NCI-H2196 treated with DMSO at 0.1 percent for 48 hours (cell line): ENCODE results near the gene PLOD2.
"Not testable (repeated sequence)": the region's sequence is repeated elsewhere in the genome, so short reads cannot be mapped to it uniquely, and the experiment has no call there.

Experiments used
- DNase-seq: peaks from one replicate; lab custom pipeline; 2025; ENCODE audit not compliant: unreplicated experiment; lab: John Stamatoyannopoulos, UW

PLOD2 gene

DNA sequence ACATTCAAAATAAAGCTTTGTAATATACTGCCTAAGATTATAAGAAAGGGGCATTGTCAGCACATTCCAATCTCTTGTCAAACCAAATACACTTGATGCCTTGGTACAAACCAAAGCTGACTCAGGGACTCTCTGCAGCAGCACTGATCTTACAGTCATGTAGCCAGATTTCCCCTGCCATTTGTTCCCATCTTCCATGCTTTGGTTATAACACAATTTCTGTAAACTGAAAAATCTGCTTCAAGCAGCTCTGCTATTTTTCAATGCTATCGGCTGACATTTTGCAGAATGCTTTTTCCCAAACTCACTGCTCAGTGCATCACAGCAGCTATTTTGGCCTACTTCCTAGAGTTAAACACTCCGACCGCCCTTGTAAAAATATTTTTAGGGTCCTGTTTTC lies 18.2 kb downstream of the PLOD2 start:
- DNase-seq: no peak

DNA sequence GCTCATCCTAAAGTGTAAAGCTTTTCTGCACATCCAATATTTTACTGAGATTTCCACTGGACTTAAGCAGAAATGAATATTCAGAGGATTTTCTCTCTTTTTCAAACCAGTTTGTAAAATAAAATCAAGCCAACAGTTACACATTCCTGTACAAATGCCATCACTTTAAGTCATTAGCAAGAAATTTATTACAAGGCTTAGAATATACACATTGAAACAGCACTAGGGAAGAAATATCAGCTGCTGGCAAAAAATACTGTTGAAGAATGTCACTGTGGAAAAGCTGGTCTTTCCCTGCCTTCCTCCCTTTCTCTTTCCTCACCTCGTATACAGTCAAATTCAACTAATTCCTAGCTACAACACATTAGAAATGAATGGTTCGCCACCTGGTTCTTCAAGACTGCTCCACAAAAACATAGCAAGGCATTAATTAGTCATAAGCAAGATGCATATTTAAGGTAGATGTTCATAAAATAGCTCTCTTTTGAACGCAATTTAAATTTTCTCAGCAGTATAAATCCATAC lies 21.3 kb downstream of the PLOD2 start:
- DNase-seq: no peak

DNA sequence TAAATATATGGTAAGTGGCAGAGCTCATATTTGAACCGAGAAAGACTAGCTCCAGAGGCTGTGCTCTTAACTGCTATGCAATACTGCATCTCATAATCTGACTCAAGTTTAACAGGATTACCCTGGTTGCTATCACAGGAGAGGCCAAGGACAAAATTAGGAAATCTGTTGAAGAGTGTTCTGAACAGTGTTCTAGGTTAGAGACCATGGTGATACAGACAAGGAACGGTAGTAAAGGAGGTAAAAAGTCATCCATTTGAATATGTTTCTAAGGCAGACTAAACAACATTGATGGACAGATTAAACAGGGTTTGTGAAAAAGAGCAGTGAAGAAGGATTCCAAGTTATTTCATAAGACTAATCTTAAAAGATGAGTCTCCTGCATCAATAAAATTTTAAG lies 22.1 kb downstream of the PLOD2 start:
- DNase-seq: no peak

DNA sequence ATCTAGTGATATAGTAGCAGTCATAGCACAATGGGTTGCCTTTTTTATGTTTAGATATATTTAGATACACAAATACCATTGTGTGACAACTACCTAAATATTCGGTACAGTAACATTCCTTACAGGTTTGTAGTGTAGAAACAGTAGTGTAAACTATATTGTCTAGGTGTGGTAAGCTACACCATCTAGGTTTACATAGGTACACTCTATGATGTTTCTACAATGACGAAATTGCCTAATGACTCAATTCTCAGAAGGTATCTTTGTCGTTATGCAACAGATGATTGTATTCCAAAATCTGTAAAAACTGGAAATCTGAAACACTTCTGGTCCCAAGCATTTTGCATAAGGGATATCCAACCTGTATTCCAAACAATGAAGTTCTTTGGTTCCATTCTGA lies 24.3 kb downstream of the PLOD2 start:
- no peak for DNase-seq

DNA sequence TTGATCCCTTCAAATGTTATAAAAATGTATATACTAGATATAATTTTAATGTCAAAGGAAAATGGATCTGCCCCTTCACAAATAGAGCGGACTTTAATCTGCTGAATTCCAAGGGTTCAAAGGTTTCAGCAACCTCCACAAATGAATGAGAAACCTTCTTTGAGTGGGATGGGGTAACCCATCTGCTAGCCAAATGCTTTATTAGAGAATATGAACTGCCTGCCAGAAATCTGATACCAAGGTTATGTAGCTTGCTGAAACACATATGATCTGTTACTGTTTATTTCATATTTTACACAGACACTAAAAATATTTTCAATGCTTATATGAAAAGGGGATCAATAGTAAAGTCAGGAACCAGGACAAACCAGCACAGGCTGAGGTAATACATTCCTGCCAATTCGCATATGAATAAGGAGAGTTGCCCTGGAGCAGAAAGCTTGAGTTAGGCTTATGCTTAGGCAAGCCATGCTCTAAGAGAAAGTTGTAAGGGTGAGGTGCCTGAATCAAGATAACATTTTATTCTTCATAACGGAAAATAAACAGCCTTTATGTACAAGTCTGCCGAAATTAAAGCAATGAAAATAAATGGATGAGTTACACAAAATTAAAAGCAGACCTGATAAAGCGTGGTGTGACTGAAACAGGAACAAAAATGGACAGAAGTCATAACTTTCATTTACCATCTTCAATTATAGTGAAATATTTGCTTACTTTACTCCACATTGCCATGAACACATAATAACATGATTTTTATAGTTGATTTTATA lies 26.5 kb downstream of the PLOD2 start:
- DNase-seq: no peak

DNA sequence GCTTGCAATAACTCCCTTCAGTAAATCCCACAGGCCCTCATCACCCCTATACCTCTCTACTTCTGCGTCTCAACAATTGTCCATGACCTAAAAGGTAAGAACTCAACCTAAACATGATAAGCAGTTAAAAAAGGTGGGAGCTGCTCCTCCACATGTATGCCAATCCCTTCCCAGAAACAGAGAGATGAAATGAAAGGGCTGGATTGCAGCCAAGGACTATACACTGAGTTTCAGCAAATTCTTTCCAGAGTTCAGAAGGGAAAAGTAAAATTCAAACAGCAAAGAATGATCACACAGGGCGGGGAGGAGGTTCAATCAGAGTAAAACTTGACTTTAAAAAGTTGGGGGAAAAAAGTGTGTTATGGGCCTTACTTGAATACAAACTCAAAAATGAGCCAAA lies 27.5 kb downstream of the PLOD2 start:
- DNase-seq: no peak

DNA sequence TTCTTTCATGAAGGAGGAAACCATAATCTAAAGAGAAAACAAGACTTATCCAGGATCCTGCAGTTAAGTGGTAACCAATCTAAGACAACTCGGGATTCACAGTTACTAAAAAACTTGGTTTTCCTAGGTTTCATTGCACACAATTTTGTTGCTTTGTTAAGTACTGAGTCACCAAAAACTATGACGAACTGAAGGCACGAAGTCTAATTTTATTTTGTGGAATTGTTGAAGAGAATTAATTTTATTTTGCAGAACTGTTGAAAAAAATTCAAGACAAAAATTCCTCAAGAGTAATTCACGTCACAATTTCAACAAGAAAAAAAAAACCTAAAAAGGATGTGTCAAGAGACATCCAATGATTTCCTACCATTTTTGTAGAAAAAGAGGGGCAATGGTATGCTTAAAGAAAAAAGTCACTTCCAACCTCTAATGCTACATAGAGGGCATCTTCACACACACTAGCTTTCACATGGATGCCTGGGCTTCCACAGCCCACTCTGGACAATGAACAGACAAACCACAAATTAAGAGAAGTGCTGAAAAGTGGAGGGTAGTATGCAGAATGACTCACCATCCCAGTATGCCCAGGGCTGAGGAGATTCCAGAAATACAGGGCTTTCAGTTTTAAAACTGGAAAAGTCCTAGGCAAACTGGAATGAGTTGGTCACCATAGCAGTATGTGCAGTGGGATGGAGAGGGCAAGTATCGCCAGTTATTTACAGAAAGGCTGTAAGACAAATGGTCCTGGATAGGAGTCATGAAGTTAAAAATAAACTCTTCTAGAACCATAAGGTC lies 29.2 kb downstream of the PLOD2 start:
- DNase-seq: no peak

DNA sequence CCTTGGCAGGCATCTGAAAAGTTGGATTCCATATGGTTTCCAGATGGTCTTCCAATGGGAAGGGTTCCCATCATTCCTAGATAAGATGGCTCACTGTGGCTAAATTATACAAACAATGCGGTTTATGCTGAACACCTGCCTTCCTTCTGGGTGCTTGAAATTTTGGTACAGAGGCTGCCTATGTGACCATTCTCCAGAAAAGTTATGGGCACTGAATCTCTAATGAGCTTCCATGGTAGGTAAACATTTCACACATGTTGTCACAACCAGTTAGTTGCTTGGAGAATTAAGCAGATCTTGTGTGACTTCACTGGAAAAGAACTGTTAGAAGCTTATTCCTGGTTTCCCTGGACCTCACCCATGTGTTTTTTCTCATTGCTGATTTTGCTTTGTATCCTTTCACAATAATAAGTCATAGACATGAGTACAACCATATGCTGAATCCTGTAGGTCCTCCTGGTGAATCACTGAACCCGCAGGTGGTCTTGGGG lies 30.1 kb downstream of the PLOD2 start:
- no peak for DNase-seq

DNA sequence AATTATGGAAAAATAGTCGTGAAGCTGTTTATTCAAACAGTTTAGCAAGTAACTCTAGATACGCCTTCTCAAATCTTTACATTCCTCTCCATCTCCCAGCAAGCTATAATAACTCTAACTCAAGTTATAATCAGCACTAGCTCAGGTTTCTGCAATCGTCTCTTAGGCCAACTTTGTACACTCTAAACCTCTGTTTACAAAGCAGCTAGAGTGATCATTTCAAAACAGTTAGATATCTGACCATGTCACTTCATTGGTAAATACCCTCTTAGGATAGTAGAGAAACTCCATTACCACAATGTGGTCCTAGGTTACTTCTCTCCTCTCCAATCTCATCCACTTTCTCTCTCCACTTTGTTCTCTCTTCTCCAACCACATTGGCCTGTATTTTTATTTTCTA lies 31.2 kb downstream of the PLOD2 start:
- no peak for DNase-seq

DNA sequence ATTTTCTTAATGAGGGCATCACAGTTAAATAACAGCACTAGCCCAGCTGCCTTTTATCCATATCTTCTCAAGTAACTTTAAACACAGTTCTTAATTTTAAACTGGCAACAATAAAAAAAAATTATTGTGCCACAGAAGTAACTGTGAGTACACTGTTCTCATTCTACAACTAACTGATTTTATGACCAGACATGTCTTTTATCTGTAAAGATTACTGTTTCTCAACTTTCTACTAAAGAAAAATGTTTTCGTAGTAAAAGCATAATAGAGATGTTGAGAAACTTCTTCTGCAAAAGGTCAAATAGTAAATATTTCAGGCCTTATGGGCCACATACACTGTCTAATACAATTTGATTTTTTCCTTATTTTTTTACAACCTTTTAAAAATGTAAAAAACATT lies 32.0 kb downstream of the PLOD2 start:
- no peak for DNase-seq

DNA sequence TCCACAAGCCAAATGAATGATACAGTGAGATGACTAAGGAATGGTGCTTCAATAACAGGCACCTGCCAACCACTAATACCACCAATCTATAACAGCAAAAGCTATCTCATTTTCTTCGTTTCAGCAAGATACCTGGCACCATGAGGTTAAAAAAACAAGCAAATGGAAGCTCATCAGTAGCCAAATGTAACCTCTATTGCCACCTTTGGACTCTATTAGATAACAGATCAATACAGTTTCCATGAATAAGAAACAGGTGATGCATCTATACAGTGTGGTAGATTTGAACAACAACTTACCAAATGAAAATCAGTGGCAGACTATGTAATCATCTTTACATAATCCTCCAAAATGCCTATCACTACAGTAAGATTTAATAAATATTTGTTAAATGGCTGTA lies 32.8 kb downstream of the PLOD2 start:
- no peak for DNase-seq

DNA sequence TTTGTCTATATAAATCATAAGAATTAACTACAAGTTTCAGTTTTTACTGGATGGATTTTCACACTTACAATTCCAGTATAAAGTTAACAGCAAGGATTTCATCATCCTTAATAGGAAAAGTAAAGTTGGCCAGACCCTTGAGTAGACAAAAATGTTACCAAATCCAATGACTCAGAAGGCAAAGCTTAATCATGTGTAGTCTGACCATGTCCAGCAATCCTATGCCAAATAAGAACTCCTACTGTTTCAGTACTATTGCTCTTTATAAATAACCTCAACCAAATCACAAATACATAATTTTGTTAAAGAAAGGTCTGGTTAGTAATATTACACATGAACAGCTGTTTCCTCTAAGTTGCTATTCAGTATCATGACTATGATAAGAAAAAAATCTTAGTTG lies 35.0 kb downstream of the PLOD2 start:
- DNase-seq: no peak

DNA sequence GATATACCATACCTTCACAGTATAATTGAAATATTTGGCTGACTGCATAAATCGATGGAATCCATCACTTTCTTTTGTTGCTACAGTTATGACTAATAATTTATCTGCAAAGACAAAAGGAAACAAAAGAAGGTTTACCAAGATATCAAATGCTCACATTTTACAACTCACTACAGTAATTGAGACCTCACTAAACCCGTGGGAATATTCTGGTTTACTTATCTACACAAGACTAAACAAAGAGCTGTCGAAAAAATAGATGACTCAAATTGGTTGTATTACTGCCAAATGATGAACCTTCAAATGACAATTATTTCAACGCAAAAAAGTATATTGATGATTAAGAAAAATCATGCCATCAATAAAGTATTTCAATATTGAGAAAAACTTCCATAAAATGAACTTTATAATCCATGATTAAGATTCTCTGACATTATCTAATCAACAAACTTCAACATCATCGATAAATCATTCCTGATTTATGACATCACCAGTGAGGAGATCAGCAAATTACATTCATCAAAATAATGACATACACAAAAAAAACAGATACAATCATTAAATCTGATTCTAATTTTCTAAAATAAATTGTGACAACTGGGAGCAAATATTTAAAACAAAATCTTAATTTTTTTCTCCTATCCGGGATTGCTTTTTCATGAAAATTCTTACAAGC lies 36.7 kb downstream of the PLOD2 start:
- DNase-seq: no peak

DNA sequence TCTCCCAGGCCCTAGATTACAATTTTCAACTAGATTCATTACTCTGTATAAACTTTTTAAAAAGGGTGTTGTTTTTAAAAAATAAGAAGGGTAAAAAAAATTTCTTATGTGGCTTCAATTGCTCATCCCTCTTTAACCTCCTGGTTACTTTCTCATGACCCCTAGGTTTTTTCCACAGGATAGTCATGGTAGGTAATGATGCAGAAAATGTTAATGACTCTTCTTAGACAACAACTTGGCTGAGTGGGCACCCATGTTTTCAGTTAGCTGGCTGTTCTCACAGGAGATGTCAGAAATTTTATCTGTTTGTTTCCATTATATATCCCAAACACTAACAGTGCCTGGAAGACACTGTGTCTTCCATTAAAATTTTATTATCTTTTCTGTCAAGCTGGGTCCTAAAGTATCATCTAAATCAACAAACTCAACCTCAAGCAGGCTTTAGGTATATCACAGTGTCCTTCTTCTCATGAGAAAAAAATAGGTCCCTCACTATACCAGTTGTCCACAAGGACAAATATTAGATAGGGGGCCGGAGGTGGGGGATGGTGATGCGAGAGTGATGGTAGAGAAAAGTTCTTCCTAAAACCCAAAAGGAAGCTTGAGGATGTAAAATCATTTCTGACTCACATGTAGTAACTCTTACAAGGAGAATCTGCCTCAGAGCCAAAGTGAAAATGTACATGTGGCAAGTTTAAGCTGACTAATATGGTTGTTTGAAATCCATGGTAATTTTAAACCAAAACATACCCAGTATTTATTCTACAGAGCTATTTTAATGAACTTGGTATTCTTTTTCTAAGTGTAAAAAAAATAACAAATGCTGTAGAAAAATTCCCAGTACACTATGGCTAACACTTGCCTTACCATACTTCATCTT lies 43.3 kb downstream of the PLOD2 start:
- DNase-seq: no peak

DNA sequence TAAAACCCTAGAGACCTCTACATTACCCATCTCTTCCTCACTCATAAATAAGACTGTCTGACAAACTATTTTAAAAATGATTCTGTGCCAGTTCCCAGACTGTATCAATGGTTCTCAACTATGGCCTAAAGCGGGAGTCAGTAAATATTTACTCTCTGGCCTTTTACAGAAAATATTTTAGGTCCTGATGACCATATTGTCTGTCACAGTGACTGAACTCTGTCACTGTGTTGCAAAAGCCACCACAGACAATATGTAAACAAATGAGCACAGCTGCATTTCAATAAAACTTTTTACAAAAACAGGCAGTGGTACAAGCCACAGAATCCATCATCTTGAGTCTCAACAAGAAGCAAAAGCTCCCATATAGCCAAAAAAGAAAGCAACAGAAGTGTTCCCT lies 45.4 kb downstream of the PLOD2 start:
- no peak for DNase-seq

DNA sequence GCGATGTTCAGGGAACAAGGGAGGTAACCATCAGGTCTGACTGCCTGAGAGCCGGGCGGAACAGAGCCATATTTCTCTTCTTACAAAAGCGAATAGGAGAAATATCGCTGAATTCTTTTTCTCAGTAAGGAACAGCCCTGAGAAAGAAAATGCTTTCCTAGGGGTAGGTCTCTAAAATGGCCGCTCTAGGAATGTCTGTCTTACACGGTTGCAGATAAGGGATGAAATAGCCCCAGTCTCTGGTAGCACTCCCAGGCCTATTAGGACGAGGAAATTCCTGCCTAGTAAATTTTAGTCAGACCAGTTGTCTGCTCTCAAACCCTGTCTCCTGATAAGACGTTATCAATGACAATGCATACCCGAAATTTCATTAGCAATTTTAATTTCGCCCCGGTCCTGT lies 47.2 kb downstream of the PLOD2 start:
- not testable (repeated sequence) for DNase-seq

DNA sequence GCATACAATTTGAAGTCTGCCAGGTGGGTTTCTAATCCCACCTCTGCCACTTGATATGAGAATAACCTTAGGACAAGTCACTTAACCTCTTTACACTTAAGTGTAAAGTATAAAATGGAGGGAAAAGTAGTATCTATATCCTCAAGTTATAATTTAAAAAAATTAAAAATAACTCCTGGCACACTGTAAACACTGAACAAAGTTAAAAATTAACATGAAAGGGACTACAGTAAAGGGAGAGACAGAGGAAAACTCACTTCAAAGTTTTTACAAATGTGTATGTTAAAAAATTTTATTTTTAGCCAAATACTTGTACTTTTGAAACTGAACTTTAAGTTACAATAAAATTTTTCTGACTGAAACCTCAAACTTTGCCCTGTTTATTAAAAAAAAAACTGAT lies 49.6 kb downstream of the PLOD2 start:
- no peak for DNase-seq

DNA sequence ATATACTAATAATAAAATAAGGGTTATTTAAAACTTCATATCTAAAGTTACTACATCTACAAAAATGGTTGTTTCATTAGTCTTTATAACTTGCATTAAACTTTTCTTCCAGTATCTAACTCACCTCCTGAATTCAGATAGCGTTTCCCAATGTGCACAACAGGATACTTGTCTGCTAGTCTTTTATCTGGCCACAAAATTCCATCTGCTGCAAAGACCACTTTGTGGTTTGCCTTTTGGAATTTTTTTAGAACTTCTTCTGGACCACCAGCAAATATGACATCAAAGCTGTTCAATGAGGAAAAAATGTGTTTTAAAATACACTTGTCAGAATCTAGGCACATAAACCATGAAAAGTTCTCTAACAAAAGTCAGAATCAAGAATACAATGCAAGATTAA lies 50.8 kb downstream of the PLOD2 start:
- DNase-seq: no peak

DNA sequence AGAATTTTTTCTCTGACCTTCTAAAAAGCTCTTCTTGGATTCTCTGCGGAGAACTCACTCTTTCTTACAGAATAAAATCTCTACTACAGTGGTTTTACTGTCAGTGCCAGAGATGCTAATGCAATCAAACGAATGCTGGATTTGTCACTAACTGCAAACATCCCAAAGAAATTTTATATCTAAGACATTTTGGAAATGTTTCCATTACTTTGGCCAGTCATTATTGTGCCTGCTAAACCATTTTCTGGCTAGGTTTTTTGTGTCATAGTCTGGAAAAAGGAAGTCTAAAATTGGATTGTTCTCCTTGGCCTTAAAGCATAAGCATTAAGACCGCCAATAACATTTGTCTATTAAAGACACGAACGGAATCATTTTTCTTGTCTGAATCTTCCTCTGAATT lies 54.0 kb downstream of the PLOD2 start:
- no peak for DNase-seq

DNA sequence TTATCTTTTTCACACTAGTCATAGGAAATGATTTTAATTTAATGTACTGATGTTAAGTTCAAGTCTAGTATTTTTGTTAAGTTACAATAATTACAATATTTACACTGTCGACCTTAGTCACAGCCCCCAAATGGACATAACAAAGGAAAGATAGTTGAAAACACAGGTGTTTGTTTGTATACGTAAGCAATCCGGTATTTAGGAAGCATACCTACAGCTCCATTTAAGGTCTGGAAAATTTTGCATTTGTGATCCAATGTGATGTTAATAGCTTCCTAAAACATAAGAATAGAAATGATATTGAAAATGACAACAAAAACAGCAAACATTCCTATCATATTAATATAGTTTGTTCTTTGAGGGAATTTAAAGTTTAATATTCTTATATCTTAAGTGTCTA lies 56.9 kb downstream of the PLOD2 start:
- no peak for DNase-seq

DNA sequence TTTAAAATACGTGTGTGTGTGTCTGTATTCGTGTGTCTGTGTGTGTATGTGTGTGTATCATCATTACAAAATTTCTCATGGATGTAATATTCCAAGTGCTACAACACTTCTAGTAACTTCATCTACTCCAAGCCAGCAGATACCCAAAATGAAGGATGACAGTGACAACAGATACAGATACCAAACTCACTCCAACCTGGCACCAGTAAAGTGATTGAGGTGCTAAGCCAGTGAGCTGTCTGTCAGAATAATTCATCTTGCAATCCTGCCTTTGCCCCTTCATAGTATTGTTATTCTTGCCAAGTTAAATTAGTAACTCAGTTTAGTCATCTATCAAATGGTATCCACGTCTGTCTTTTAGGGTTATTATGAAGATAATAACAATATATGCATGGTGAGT lies 58.1 kb downstream of the PLOD2 start:
- DNase-seq: no peak
